GDM1 (cell line): ENCODE measurements around the gene PGS1.
A peak's percentile ranks its signal among the peaks of the same experiment; 100 is the strongest.

Experiments used
- DNase-seq: peaks from one replicate; lab custom pipeline; 2025; lab: John Stamatoyannopoulos, UW

The PGS1 gene

DNA sequence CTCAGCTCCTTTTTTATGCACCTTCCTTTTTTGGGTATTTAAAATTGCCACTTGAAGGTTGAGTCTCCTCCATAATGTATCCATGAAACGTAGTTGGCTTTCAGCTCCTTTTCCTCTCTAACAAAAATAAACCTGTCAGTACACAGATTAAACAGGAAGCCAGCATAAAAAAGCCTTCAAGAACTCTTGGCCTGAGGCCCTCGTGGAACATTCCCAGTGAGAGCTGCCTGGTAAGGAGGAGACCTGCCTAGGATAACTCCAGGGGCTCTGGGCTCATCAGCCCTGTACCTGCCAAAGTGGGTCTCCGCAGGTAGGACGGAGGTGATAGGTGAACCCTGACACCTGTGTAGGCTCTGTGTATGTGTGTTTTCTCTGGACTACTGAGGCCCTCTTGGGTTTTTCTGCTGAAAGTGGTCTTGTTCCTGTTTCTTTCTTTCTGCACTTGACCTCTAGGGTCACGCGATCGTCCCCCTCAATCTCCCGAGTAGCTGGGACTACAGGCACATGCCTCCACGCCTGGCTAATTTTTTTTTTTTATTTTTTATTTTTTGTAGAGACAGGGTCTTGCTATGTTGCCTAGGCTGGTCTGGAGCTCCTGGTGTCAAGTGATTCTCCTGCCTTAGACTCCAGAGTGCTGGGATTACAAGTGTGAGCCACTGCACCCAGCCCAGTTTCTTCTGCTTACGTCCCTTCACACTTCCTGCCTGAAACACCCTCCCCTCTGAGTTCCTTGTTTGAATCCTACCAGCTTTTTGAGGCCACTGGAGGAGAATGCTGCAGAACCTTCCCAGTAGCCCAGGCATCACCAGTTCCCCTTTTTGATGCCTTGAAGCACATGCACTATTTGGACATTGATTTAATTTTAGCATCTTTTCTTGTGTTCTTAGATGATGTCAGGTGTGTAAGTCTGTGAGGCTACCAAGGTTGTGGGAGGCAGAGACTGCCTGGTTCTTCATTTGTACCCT, 9.8 kb downstream of the PGS1 start:
- DNase-seq, result peak; percentile 66

DNA sequence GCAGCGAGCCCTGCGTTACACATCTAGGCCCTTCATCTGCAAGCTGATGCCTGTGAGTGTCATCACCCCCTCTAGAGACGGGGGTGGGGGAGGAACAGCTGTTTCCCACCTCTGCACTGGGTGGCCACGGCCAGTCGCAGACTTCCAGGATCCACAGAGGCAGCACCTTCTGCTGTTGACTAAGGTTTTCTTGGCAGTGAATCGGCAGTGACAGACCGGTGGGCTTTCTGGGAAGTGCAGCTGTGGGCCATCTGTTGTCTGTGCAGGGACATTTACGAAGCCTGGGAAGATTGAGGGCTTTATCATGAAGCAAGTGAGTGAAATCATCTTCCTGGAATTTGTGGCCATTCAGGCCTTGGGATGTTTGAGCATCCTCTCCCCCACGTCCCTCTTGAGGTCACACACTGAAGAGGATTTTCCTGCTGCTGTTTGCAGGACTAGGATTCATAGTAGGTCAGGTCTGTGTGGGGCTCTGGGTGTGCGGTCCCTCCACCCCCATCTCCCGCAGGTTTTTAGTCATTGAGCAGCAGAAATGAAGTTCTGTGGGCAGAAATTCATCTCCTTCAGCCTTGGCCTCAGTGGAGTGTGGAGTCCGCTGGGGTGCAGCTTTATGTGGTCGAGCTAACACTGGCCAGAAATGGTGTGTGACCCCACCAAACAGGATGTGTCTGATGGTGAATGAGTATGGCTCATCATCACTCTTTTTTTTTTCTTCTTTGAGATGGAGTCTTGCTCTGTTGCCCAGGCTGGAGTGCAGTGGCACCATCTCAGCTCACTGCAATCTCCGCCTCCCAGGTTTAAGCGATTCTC, 12.0 kb downstream of the PGS1 start:
- no peak for DNase-seq

DNA sequence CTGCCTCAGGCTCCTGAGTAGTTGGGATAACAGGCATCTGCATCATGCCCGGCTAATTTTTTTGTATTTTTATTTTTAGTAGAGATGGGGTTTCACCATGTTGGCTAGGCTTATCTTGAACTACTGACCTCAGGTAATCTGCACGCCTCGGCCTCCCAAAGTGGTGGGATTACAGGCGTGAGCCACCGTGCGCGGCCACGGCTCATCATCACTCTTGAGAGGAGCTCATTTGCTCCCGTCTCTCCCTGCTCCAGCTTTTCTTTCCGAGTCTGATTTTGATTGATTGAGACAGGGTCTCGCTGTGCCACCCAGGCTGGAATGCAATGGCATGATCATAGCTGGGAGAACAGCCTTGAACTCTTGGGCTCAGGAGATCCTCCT, 12.6 kb downstream of the PGS1 start:
- no peak for DNase-seq

DNA sequence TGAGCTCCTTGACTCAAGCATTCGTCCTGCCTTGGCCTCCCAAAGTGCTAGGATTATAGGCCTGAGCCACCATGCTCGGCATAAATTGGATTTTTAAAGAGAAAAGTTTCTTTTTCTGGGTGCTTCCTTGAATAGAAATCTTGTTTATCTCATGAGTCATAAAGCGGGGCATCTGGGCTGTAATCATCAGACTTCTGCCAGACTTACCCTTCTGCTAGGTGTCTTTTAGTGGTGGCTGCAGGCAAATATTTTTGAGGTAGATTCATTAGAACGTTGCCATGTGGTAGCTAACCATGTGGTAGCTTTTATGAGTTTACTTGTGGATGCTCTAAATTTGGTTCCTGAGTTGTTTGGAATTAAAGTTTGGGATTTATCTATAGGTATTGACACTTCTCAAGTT, 13.4 kb downstream of the PGS1 start:
- DNase-seq, result no peak

DNA sequence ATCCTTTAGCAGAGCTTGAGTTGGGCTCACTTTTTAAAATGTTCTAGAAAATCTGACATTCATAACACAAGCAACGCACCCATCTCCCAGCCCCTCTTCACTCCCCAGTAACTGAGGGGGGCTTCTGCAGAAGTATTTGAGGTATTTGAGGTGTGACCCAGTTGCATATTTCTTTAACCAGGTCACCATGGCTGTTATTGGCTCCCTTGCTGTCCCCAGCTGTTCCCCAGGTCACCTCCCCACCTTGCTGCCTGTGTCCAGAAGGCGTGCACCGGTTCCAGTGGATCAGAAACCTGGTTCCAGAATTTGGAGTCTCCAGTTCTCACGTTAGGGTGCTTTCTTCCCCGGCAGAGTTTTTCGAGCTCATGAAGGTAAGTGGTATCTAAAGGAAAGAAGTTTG, 13.8 kb downstream of the PGS1 start:
- DNase-seq, result no peak

DNA sequence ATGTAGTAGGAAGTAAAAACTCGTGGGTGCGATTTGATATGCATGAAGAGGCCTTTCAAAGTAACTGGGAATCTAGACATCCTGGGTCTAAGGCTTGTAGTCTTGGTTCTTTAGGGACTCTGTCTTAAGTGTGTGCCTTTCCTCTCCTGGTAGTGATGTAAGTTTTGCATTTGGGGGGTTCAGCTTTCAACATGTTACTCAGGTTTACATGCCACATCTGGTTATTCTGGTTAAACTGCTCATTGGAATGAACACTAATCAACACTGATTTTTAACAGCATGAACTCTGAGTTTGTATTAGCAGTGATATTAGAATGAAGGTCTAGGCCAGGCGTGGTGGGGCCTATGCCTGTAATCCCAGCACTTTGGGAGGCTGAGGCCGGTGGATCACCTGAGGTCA, 15.1 kb downstream of the PGS1 start:
- no peak for DNase-seq

DNA sequence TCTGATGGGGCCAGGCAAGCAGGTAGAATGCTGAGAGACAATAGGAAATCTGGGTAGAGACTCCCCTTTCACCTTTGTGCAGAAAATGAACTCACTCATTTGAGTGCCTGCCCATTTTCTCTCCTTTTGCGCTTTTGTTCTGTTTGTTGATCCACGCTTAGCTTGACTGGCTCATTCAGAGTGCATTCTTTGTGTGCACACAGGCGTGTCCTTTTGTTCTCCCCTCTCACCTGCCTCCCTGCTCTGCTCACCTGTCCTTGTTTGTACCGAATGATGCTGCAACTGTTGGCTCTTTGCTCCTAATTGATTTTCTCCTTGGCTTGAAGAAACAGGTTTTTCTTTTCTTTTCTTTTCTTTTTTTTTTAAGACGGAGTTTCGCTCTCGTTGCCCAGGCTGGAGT, 15.8 kb downstream of the PGS1 start:
- no peak for DNase-seq

DNA sequence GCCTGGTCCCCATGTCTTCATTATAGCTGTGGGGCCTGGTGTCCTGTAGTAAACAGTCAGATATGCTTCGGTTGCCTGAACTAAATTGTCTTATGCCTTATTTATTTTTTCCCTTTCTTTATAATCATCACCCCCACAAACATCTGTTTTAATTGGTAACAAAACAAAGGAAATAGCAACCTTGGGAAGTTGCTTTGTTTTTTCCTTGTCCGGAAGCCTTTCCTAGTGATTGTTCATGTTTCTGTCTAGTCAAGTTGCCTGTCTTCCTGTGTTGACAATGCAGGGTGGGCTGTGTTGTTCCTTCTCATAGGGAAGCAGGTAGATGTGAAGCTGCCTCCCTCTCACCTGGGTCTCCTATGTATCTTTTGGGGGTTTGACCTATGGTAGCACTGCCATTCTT, 16.7 kb downstream of the PGS1 start:
- DNase-seq, result no peak

DNA sequence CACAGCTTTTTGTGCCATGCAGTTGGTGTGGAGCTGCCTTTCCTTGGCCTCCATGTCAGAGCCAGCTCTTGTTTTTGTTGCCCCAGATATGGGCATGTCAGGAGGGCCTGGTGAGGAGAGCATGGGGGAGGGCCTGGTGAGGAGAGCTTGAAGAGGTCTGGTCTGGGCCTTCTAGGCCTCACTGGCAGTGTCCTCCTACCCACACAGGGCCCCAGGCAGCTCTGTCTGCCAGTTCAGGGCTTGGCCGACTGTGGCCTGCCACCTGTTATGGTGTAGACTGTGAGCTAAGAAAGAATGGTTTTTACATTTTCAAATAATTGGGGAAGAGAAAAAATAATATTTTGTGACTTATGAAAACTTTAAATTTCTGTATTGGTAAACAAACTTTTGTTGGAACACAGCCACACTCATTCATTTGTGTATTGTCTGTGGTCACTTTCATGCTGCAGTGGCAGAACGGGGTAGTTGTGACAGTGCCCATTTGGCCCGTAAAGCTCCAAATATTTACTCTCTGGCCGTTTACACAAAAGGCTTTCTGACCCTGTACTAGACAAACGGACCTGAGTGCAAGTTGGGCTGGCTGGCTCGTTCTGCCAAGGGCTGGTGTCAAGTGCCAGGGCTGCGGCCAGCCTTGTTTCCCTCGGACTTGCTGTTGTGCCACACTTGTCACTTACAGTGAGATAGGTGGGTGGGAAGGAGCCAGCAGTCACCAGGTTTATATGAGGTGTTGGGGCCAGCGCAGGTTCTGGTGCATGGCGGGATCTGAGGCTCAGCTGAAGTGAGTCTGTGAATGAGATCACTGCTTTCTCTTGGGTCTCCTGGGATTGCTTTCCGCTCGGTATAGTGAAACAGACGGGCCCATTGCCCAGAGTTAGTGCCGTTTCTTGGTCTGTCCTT, 18.2 kb downstream of the PGS1 start:
- DNase-seq, result no peak

DNA sequence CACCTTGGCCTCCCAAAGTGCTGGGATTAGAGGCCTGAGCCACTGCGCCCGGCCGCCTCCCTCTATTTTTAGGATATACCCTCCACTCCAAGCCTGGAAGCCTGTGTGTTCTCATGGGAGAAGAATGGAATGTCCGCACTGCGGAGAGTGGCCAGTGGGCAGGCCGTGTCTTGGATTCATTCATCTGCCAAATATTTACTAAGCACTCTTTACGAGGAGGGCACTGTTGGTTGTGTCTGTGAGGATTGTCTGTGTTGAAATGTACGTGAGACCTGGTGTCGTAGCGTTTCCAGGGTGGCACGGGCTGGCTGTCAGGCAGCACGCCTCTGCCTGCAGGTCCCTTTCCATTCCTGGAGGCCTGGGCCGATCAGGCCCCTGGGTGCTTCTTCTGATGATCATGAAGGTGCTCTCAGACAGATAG, 19.2 kb downstream of the PGS1 start:
- DNase-seq, result no peak

DNA sequence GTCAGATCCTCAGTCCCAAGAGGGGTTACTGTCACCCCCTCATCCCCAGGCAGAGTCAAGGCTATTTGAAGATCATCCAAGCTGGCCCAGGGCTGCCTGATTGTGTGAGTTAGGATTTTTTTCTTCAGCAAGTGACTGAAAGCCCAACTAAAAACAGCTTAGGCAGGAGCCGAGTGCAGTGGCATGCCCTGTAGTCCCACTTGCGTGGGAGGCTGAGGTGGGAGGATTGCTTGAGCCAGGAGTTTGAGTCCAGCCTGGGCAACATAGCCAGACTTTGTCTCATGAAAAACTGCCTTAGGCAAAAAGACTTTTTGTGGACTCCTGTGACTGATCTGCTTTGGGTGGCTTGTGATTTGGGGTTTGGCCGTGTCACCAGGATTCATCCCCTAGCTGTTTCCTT, 19.9 kb downstream of the PGS1 start:
- DNase-seq, result no peak

DNA sequence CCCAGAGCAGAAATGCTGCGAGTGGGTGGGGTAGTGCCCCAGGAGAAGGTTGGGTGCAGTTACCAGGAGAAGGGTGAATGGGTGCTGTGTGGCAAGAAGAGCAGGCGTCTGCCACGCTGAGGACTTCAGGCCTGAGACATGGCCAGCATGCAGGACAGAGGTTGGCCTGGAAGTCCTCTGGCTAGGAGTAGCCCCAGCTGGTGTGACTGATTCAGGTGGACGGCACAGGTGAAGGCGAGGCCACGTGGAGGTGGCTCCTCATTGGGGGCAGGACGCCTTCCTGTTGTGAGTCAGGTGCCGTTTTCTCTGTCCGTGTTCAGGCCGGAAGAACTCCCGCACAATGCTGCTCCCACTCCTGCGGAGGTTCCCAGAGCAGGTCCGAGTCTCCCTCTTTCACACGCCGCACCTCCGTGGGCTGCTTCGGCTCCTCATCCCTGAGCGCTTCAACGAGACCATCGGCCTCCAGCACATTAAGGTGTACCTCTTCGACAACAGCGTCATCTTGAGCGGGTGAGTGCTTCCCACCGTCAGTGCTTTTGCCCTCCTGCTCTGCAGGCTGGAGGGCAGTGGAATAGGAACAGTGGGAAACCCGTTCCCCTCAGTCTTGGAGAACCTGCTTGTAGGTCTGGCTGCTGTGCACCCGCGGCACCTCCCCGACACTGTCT, 20.7 kb downstream of the PGS1 start:
- no peak for DNase-seq

DNA sequence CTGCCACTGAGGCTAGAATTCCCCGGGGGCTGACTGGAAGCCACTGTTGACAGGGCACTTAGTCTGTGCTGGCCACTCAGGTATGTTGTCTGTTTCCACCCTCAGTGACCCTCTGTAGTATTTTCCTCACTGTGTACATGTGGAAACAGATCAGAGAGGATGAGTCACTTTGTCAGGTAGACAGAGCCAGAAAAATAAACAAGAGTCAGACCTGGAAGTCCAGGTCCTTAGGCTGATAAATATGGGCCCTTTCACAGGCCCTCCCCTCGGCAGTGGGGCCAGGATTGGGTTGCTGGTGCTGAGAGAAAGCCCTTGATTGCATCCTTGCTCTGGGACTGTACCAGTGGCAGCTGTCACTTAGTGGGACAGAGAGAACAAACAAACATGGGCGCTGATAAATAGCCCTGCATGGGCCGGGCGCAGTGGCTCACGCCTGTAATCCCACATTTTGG, 21.3 kb downstream of the PGS1 start:
- DNase-seq, result no peak

DNA sequence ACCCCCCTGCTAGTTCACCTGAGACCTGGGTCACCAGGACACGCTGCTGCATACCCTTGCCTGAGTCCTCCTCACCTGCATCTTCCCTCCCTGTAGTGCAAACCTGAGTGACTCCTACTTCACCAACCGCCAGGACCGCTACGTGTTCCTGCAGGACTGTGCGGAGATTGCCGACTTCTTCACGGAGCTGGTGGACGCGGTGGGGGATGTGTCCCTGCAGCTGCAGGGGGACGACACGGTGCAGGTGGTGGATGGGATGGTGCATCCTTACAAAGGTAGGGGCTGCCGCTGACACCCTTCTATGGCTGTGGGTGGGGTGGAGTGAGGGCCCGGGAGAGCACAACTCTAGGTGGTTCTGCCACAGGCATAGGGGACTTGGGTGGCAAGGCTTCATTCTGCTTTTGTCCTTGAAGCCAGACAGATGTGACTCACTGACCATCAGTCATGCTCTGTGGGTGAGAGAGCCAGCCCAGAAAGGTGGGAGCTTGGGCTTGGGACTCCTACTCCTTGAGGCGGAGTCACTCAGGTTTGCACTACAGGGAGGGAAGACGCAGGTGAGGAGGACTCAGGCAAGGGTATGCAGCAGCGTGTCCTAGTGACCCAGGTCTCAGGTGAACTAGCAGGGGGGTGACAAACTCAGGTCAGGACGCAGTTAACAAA, 22.3 kb downstream of the PGS1 start:
- DNase-seq, result no peak

DNA sequence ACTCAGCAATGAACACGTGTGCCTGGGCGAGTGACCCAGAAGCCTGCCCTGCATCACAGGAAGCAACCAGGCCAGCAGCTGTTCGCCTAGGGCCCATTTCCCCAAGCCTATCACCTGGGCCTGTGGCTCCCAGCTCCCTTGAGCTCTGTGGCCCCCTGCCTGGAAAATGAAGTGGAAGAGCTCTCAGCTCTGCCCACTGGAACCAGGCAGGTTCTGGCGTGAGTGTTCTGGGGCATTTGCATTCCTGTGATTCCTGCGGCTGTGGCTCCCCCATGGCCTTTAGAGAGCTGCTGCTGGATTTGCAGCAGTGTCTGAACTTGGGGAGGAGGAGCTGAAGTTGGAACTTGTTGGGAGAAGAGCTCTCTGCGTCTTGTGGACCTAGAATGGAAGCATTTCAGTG, 22.8 kb downstream of the PGS1 start:
- DNase-seq, result no peak

DNA sequence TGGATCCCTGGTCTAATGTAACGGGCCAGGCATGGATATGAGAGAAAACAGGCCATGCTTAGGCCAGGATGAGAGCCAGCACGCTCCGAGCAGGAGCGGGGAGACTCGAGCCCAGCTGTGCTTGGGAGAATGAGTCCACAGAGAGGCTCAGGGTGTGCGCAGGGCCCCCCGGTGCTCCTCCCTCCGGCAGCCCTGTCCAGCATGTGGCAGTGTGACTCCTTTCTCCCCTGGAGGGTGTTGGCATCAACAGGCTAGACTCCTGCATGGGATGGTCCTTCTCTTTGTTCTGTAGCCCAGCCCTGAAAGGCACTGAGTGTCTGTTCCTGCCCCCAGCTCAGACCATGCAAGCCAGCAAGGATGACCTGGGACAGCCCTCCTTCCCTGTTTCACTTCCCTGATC, 23.4 kb downstream of the PGS1 start:
- no peak for DNase-seq

DNA sequence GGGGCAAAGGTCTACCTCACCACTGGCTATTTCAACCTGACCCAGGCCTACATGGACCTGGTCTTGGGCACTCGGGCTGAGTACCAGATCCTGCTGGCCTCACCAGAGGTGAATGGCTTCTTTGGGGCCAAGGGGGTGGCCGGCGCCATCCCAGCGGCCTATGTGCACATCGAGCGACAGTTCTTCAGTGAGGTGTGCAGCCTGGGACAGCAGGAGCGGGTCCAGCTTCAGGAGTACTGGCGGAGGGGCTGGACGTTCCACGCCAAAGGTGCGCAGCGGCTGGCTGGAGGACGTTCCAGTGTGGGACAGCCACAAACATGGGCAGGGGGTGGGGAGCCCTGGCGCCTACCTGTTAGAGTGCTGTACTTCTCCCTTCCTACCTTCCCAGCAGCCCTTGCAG, 25.4 kb downstream of the PGS1 start:
- DNase-seq, result no peak

DNA sequence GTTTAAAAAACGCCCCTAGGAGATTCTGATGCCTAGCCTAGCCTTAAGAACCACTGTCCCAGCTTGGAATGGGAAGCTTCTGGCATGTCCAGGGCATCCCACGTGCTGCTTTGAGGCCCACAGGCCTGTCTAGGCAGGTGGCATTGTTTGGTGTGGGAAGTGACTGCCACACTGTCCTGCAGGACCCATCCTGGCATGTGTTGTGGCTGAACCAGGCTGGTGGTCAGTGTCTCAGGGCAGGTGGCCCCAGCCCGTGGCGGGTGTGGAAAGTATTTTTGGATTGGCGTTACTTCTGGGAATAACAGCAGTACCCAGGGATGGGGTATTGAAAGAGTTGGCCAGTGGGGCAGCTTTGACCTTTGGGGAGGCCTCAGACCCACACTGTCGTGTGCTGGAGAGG, 27.9 kb downstream of the PGS1 start:
- DNase-seq, result no peak

DNA sequence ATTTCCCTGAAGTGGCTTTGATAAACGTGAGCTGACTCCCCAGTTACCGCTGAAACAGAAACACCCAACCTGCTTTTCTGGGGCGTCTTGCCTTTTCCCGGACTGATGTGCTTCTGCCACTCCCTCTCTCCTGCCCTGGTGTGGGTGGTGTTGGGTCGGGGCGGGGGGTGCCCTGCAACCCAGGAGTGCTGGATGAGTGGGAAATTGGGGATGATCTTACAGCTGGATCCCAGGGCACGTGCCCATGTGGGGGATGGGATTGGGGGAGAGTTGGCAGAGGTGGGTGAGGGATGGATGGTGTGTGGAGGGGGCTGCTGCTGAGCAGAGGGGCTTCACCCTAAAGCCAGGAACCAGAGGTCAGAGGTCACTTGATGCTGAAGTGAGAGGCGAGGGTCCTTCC, 28.5 kb downstream of the PGS1 start:
- no peak for DNase-seq

DNA sequence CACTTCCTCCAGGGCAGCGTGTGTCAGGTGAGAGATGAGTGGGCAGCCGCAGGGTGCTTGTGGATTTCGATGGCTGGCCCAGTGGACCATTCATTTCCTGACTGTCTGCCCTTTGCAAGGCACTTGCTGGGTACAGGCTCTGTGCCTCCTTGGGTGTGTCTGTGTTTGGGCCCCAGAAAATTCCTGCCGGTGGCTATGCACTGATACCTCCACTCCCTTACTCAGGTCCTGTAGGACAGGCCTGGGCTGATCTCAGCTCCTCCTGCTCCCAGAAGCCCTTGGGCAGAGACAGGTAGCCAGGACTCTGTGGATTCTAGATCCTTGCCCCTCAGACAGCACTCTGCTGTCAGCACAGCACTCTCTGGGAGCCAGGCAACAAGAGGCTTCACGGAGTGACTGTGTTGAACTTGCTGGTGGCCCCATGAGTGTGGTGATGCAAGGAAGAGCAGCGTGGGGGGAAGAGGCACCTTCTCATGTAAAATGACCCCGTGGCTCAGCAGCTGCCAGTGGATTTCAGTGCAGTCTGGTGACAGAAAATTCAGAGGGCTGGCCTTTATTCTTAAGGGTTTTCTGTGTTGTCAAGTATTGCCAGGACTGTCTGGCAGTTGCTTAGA, 29.0 kb downstream of the PGS1 start:
- no peak for DNase-seq
